Heart right ventricle (tissue), 16 donors: Measurements from ENCODE around the gene OGDH. TPM values are rescaled to one million over a fixed set of nuclear protein-coding genes. Genes with fewer than 3 reads are reported as not detected.

Experiments used
- ATAC-seq, 8 donors: fragments of 200-7000 bp; cut with Tn5 transposase; one replicate each; pipeline ENCODE4 v1.9.1; 2020; ENCODE audit warnings: mild to moderate bottlenecking in 8 of 8, moderate library complexity in 8 of 8, moderate number of reproducible peaks in 1 of 8
- DNase-seq, 2 donors: peaks; one replicate each; pipeline ENCODE4 v3.0.0-alpha.2; 2020
- H3K27ac ChIP-seq, 10 donors: fragments of 200-600 bp; sonication (generic) in 2 of 10; one replicate each; pipeline versions ENCODE4 v1.5.0 to v1.8.0; 2020 to 2022; ENCODE audit warnings: mild to moderate bottlenecking in 3 of 10
- H3K27me3 ChIP-seq, 7 donors: fragments of 200-600 bp; one replicate each; pipeline ENCODE4 v1.8.0; 2021 to 2022; ENCODE audit warnings: mild to moderate bottlenecking in 2 of 7
- H3K36me3 ChIP-seq, 9 donors: fragments of 200-600 bp; sonication (generic) in 1 of 9; one replicate each; pipeline versions ENCODE4 v1.5.0 to v1.8.0; 2020 to 2022; ENCODE audit warnings: mild to moderate bottlenecking in 2 of 9
- H3K4me1 ChIP-seq, 9 donors: fragments of 200-600 bp; sonication (generic) in 1 of 9; one replicate each; pipeline versions ENCODE4 v1.5.0 to v1.8.0; 2020 to 2022; ENCODE audit warnings: mild to moderate bottlenecking in 4 of 9
- H3K4me3 ChIP-seq, 10 donors: fragments of 200-600 bp; sonication (generic) in 2 of 10; one replicate each; pipeline versions ENCODE4 v1.5.0 to v1.8.0; 2020 to 2022; ENCODE audit warnings: mild to moderate bottlenecking in 7 of 10, moderate library complexity in 2 of 10
- H3K9me3 ChIP-seq, 11 donors: fragments of 200-600 bp in 10 of 11; sonication (generic) in 2 of 11; one replicate each; pipeline versions ENCODE4 v1.5.0 to v1.8.0; 2013 to 2022; ENCODE audit warnings: mild to moderate bottlenecking in 2 of 11, control low read depth in 1 of 11, moderate library complexity in 1 of 11
- CTCF ChIP-seq, 9 donors: fragments of 200-600 bp; sonication (generic) in 2 of 9; IDR thresholded peaks; one replicate each; pipeline versions ENCODE4 v1.5.0 to v1.8.0; 2021 to 2022; ENCODE audit warnings: antibody characterized with exemption in 9 of 9, mild to moderate bottlenecking in 5 of 9, moderate library complexity in 1 of 9
- WGBS, 2 donors: extraction: QIAGEN DNeasy Blood & Tissue Kit; methylation state at CpG; one replicate each; pipeline ENCODE4 v1.1.7; 2013; ENCODE audit warnings: inconsistent platforms in 1 of 2; 5-methylcytosine and 5-hydroxymethylcytosine counted together
- intact Hi-C, 10 donors: fragments of 100-400 bp; cut with DNase I; formaldehyde crosslinking; loops; one replicate each; pipeline versions ENCODE4 v1.11.1 to v1.14.2; 2022
- polyA plus RNA-seq, 2 donors: library from polyadenylated mRNA; stranded (reverse); fragments of 200-250 nt; gene quantifications; one replicate each; pipeline ENCODE4 v1.2.3, GENCODE V29; 2013
- total RNA-seq, 10 donors: library from RNA; stranded (reverse); fragmentation: NEBNext Ultra II Directional in 3 of 10; extraction: Animal tissue kit (Norgen Biotek cat#: 25700) in 3 of 10; gene quantifications; one replicate each; pipeline versions ENCODE4 v1.2.1 to v1.2.4, GENCODE V29; 2021 to 2023
- donor health status: Arrhythmogenic right ventricular cardiomyopathy.
- donor health status: ischemic (EF 13 %, LVEDD 7.1; RV severe dilation, severe dysfunction).
- donor health status: healthy with polysubstance abuse.
- donor health status: DM: no; HTN: yes; CAD: no.
- donor health status: DM: no; HTN: no; CAD: no.
- donor health status: ischemic (EF 25% LVEDD 6.9; RV normal size, moderate dysfunction).
- donor health status: ischemic (EF 25% LVEDD 5.7; RV mildly dilated, moderate dysfunction).
- donor health status: healthy.
- donor health status: DM: yes; HTN: yes; CAD: no.
- donor health status: Ischemic cardiomyopathy.
- donor health status: ischemic (EF 35%, LVEDD 5.7; RV mildly dilated, moderate dysfunction).
- donor health status: nonischemic (EF 11% LVEDD 7.7; RV severe dilation, severe dysfunction).
- donor health status: DM: yes; HTN: yes; CAD: no.
- donor health status: PGD.
- donor health status: ischemic (EF 29% LVEDD 5.4; RV normal size, mild dysfunction).
- donor health status: nonischemic (EF 23%, LVEDD 6.1; RV moderate dilation, normal function).

Gene OGDH
- total and polyA plus RNA-seq, 12 donors = 202 to 724 (median 672) TPM

DNA sequence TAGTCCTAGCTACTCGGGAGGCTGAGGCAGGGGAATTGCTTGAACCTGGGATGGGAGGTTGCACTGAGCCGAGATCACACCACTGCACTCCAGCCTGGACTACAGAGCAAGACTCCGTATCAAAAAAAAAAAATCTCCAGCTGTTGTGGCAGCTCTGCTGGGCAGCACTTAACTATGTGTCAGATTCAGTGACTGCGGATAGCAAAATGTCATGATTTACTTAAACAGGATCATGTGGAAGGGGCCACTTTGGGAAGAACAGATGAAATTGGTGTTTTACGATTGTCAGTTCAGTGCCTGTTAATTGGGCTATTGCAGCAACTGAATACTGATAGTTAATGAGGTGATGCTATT is 15.3 kb downstream of the OGDH start:
- intact Hi-C loops = no loop called here
- H3K27ac ChIP-seq = peak overlapping the region in 7 of 10 donors; percentile 25 to 77 (median 57)
- peaks cover 11 to 96% (median 79%) of the 10 kb centered on the region in 9 donors for H3K4me1 ChIP-seq
- no peaks in the 10 kb centered on the region for H3K9me3 ChIP-seq
- ATAC-seq (no peak), DNase-seq (no peak)
- H3K36me3 ChIP-seq = peaks cover 0 to 33% (median 10%) of the 10 kb centered on the region in 9 donors
- no peak for TF ChIP-seq CTCF (IDR thresholded peaks at IDR 0.05)
- no peaks in the 10 kb centered on the region for H3K27me3 ChIP-seq
- no peak overlapping the region for H3K4me3 ChIP-seq
- 76 to 78% methylated on average over 5 of the region's 5 CpGs for WGBS, 2 donors

GRCh38 chr7:44622342-44623151 is 16.1 kb downstream of the OGDH start:
- peaks cover 0 to 42% (median 14%) of the 10 kb centered on the region in 9 donors for H3K36me3 ChIP-seq
- TF ChIP-seq CTCF (IDR thresholded peaks at IDR 0.05) = no peak
- ATAC-seq (peak in 7 of 8 donors; percentile 30 to 75 (median 50)), DNase-seq (no peak)
- no peaks in the 10 kb centered on the region for H3K9me3 ChIP-seq
- WGBS, 2 donors = 43 to 53% methylated on average over 5 of the region's 5 CpGs
- intact Hi-C loops = no loop called here
- peaks cover 9 to 95% (median 72%) of the 10 kb centered on the region in 9 donors for H3K4me1 ChIP-seq
- H3K4me3 ChIP-seq = no peak overlapping the region
- no peaks in the 10 kb centered on the region for H3K27me3 ChIP-seq
- H3K27ac ChIP-seq = peak overlapping the region in 9 of 10 donors; percentile 17 to 77 (median 55)

DNA sequence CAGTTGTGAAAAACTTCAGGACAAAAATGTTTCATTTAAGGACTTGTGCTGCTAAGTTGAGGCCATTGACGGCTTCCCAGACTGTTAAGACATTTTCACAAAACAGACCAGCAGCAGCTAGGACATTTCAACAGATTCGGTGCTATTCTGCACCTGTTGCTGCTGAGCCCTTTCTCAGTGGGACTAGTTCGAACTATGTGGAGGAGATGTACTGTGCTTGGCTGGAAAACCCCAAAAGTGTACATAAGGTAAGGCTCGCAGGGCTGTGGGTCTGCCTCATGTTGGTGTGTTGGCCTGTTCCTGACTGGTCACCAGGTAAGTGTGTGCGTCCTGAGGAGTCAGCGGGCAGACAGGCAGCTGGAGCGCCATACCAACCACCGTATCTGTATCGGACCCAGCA is 17.9 kb downstream of the OGDH start:
- WGBS, 2 donors = 79 to 80% methylated on average over 9 of the region's 9 CpGs
- Histone ChIP-seq H3K27me3 (no peaks in the 10 kb centered on the region), H3K36me3 (peaks cover 0 to 48% (median 14%) of the 10 kb centered on the region in 9 donors), H3K27ac (peak overlapping the region in 5 of 10 donors; percentile 0 to 77 (median 52)), H3K4me3 (no peak overlapping the region), H3K9me3 (no peaks in the 10 kb centered on the region), H3K4me1 (peaks cover 7 to 94% (median 69%) of the 10 kb centered on the region in 9 donors)
- TF ChIP-seq CTCF (IDR thresholded peaks at IDR 0.05) = no peak
- intact Hi-C loops = no loop called here
- peak in 1 of 8 donors; percentile 6 for ATAC-seq
- DNase-seq = no peak

DNA sequence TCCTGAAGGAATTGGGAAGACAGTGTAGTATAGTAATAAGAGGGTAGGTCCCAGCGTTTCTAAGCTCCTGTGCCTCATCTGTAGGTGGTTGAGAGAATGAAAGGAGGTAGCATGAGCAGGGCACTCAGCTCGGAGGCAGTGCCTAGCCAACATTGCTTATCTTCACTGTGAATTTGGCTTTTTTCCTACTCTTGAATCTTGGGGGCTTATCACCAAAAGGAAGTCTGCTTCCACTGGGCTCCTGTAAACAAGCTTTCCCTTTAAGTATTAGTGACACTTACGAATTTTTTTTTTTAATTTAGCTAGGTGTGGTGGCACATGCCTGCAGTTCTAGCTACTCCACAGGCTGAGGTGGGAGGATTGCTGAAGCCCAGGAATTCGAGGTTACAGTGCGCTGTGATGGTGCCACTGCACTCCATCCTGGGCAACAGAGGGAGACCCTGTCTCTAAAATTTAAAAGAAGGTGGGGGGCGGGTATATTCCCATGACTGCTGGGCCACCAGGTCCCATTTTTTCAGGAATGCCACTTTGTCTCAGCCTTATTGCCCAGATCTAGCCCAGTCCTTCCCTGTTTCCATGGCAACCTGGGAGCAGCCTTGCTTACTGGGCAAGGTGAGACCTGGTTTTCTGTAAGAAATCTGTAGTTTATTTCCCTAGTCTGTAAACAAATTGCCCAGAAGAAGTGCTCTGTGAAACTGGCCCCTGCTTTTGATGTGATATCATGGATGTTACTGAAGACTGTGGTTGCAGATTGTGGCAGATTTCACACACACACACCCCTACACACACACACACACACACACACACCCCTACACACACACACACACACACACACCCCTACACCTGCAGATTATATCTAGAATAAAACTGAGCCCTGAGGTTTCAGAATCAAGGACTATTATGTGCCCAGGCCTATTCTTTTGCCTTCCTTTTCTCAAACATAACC is 19.4 kb downstream of the OGDH start:
- Histone ChIP-seq H3K9me3 (no peaks in the 10 kb centered on the region), H3K36me3 (peaks cover 0 to 56% (median 14%) of the 10 kb centered on the region in 9 donors), H3K27ac (peak overlapping the region in 4 of 10 donors; percentile 14 to 77 (median 34)), H3K27me3 (no peaks in the 10 kb centered on the region), H3K4me1 (peaks cover 7 to 91% (median 68%) of the 10 kb centered on the region in 9 donors), H3K4me3 (no peak overlapping the region)
- ATAC-seq = no peak
- no peak for TF ChIP-seq CTCF (IDR thresholded peaks at IDR 0.05)
- 58 to 65% methylated on average over 6 of the region's 6 CpGs for WGBS, 2 donors
- DNase-seq = no peak
- intact Hi-C loops = no loop called here
